HG02870 (cell line): ENCODE data around the gene RNGTT.

ENCODE experiments used
- ATAC-seq: cut with Tn5 transposase; IDR thresholded peaks from one replicate; pipeline ENCODE4 v1.9.1; 2021; ENCODE audit warnings: mild to moderate bottlenecking, moderate library complexity; ENCODE audit not compliant: unreplicated experiment

The RNGTT gene

GRCh38 chr6:88623531-88623930, 339.9 kb downstream of the RNGTT start:
- no peak for ATAC-seq

GRCh38 chr6:88619951-88620350, 343.5 kb downstream of the RNGTT start:
- ATAC-seq: no peak

GRCh38 chr6:88616380-88616779, 347.0 kb downstream of the RNGTT start:
- ATAC-seq: peak; percentile 68

- ATAC-seq: no peak
These were observed 349.0 kb downstream of the RNGTT start for GRCh38 chr6:88614316-88614877.

- no peak for ATAC-seq
These were observed 350.8 kb downstream of the RNGTT start for GRCh38 chr6:88612631-88613030.

- no peak for ATAC-seq
These were observed 351.7 kb downstream of the RNGTT start for GRCh38 chr6:88611721-88612120.

- ATAC-seq: no peak
These were observed 353.4 kb downstream of the RNGTT start for GRCh38 chr6:88609983-88610382.

GRCh38 chr6:88605271-88605670, 358.1 kb downstream of the RNGTT start:
- no peak for ATAC-seq

- ATAC-seq: no peak
These were observed 363.8 kb downstream of the RNGTT start for GRCh38 chr6:88599571-88599970.

GRCh38 chr6:88596801-88597200, 366.6 kb downstream of the RNGTT start:
- ATAC-seq: no peak

GRCh38 chr6:88588938-88589337, 374.5 kb downstream of the RNGTT start:
- ATAC-seq: no peak

GRCh38 chr6:88587150-88587520, 376.3 kb downstream of the RNGTT start:
- no peak for ATAC-seq

- no peak for ATAC-seq
These were observed 376.9 kb downstream of the RNGTT start for GRCh38 chr6:88586371-88587149.

- ATAC-seq: no peak
These were observed 378.1 kb downstream of the RNGTT start for GRCh38 chr6:88585276-88585692.

GRCh38 chr6:88584581-88585275, 378.7 kb downstream of the RNGTT start:
- ATAC-seq: no peak

GRCh38 chr6:88577461-88577860, 386.0 kb downstream of the RNGTT start:
- ATAC-seq: no peak

GRCh38 chr6:88575536-88575935, 387.9 kb downstream of the RNGTT start:
- ATAC-seq: no peak

GRCh38 chr6:88574651-88575050, 388.8 kb downstream of the RNGTT start:
- no peak for ATAC-seq

GRCh38 chr6:88574031-88574430, 389.4 kb downstream of the RNGTT start:
- ATAC-seq: no peak

- no peak for ATAC-seq
These were observed 389.9 kb downstream of the RNGTT start for GRCh38 chr6:88573561-88573960.

- ATAC-seq: no peak
These were observed 390.8 kb downstream of the RNGTT start for GRCh38 chr6:88572449-88573139.

GRCh38 chr6:88569959-88570358, 393.5 kb downstream of the RNGTT start:
- ATAC-seq: no peak
